Medulla oblongata (tissue), 1 donor: ENCODE results near the gene SYNE4.
"Not testable (repeated sequence)": the region's sequence is repeated elsewhere in the genome, so short reads cannot be mapped to it uniquely, and the experiment has no call there.

Source experiments
- DNase-seq: peaks from one replicate; pipeline ENCODE4 v3.0.0-alpha.2; 2015; ENCODE audit errors: extremely low spot score

Gene SYNE4, protein sequence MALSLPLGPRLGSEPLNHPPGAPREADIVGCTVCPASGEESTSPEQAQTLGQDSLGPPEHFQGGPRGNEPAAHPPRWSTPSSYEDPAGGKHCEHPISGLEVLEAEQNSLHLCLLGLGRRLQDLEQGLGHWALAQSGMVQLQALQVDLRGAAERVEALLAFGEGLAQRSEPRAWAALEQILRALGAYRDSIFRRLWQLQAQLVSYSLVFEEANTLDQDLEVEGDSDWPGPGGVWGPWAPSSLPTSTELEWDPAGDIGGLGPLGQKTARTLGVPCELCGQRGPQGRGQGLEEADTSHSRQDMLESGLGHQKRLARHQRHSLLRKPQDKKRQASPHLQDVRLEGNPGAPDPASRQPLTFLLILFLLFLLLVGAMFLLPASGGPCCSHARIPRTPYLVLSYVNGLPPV

DNA sequence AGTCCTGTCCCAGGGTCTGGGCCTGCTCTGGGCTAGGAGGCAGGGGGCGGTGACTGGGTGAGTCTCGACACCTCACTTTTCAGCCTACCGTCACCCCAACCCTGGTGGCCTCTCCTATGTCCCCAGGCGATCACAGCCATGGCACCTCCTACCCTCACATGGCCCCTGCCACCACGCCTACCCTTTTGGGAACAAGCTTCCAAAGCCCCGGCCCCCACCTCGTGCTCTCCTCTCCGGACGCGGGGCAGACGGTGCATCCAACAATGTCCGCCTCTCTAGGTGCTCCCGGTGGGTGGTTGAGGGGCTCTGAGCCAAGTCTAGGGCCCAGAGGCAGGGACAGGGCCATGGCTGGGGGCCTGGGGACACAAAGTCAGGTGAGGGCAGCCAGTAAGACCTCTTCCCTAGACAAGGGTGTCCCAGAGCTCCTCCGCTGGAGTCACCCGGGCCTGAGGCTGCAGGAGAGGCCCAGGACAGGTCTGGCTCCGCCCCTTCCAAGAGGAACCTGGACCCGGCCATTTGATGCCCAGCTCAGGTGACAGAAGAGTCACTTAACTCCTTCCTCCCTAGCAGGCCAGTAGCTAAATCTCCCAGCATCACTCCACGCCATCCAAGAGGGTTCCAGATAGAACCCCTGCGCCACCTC, at the start of gene SYNE4:
SYNE4 (minus strand) TSS at position 478 of the 643 bp plus-strand sequence; CDS start at position 346, 132 bp downstream.
- no peak for DNase-seq

DNA sequence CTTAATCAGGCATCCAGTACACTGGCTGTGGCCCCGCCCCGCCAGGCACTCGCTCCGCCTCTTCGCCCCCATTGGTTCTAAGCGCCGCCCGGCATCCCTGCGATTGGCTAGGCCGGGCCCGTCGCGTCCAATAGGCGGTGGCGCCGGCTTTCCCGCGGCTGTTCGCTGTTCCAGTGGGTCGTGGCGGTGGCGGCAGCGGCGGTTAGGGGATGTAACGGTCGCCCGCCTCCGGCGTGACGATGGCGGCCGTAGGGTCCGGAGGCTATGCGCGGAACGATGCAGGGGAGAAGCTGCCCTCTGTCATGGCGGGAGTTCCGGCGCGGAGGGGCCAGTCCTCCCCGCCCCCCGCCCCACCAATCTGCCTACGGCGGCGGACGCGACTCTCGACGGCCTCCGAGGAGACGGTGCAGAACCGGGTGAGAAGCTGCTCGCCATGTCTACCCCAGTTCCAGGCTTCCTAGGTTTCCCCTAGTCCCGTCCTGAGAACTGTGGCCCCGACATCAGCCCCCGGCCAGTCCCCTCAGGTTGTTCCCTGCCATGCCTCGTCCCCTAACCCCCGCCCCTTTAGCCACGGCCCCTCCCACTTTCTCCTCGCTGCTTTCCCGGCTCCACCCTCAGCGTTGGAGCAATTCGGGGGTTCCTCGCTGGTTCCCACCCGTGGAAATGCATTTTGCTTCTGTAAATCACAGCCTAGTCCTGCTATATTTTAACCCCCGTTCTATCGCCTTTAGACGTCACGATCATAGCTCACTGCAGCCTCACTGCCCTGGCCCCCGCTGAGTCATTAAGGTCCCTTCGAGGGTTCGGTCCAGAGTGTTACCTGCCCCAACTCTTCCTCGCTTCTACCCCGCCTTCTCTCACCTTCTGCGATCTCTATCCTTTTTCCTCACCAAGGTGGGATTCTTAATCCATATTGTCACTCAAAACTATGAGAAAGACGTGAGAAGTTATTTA, 46.4 kb upstream of the SYNE4 start, which contains the start of gene WDR62:
WDR62 (plus strand) TSS at position 165 of the 954 bp plus-strand sequence; CDS start at position 240, 75 bp downstream.
- DNase-seq: no peak

DNA sequence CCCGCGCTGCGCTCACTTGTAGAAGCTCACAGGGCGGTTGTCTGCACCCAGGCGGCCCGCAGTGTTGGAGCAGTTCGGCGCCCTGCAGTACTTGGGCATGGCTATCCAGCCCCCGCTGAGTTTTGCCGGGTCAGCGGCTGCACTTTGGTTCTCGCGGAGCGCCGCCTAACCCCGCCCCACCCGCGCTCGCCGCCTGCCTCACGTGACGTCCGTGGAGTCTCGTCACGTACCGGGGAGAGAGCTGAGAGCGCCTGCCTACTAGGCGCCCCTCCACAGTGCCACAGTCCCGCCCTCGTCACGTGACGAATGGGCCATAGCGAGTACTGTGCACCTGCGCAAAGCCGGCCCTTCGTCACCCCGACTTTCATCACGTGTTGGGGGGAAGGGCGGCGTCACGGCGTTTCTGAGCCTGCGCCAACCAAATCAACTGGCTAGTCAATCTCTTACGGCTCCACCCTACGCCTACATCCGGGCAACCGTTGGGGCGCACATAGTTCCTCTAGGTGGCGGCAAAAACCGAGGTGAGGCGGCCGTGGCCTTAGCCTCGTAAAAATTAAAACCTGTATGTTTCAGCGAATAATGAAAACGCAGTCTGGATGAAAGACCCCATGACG, 45.6 kb upstream of the SYNE4 start, which contains the start of gene THAP8:
THAP8 (minus strand) TSS at position 167 of the 614 bp plus-strand sequence; CDS start at position 99, 68 bp downstream.
- DNase-seq: peak; percentile 100

DNA sequence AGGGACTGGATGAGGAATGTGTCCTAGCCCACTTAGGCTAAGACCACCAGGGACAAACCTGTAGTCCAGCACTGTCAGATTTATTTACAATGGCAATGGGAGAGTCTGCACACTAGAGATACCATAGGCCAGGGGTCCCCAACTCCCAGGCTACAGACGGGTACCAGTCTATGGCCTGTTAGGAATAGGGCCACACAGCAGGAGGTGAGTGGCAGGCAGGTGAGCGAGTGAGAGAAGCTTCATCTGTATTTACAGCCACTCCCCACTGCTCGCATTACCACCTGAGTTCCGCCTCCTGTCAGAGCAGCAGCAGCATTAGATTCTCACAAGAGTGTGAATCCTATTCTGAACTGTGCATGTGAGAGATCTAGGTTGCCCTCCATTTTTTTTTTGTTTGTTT, 43.0 kb upstream of the SYNE4 start:
- no peak for DNase-seq

DNA sequence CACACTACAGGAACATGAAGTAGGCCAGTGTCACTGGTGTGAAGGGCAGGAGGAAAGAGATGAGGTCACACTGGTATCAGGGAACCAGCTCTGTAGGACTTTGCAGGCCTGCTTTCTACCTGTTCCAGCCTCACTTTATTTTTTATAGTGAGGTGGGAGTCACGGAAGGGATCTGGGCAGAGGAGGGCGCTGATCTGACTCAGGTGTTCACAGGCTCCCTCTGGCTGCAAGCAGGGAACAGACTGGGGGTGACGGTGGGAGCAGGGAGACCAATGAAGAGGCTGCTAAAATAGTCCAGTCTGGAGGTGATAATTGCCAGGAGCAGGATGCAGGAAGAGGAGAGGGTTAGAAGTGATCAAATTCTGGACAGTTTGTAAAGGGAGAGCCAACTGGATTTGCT, 42.6 kb upstream of the SYNE4 start:
- no peak for DNase-seq

DNA sequence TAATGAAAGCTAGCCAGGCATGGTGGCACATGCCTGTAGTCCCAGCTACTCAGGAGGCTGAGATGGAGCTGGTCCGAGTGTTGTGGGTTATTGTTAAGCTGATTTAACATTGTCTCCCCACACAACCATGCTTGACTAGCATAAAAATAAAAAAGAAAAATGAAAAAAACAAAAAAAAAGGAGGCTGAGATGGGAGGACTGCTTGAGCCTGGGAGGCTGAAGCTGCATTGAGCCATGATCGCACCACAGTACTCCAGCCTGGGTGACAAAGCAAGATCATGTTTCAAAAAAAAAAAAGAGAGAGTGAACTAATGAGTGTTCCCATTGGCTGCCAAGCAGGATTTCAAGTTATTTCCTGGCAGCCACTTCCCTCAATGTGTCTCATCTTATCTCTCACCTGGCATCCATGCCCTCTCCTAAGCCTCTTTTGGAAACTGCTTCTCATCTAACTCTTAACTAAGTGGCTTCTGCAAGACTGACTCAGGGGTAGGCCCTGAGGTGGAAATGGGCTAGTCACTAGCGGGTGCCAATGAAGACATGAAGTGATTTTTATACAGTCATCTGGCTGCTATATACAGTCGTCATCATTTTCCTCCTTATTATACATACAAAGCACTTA, 40.6 kb upstream of the SYNE4 start:
- DNase-seq: no peak

DNA sequence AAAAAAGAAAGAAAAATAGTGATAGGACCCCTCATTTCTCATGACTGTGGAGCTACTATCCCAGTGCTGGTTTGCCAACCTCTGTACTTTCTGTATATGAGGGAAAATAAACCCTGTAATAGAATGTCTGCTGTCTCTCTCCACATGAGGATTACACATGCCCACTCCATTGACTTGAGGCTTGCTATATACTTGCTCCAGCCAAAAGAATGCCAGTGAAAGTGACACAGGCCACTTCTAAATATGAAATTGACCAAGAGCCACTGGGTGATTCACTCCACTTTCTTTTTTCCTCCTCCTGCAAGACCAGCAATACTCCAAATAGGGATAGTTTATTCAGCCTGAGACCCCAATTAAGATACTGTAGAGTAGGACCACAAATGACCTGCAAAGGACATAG, 39.2 kb upstream of the SYNE4 start:
- no peak for DNase-seq

DNA sequence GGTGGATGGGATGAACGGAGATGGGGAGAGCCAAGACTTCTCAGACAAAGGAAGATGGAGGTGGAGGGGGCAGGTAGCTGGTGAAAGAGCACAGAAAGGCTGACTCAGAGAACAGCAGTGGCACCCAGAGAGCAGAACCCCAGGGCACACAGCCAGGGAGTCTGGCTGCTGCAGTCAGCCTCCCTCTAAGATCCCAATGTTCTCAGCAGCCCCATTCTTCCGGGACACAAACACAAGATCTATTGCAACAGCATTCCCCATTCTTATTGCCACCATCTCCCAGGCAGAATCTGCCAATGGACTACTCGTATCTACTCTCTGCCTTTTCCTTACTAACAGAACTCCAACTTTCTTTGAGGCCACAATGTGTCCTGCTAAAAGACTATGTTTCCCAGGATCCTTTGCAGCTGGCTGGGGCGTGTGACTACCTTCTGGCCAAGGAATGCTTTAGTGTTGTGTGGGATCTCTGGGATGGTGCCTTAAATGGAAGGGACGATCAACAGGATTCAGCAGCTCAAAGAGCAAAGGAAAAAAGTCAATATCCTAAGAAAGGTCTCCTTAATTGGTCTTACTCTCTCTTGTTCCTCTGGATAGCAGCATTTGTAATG, 37.9 kb upstream of the SYNE4 start:
- peak; percentile 57 for DNase-seq

DNA sequence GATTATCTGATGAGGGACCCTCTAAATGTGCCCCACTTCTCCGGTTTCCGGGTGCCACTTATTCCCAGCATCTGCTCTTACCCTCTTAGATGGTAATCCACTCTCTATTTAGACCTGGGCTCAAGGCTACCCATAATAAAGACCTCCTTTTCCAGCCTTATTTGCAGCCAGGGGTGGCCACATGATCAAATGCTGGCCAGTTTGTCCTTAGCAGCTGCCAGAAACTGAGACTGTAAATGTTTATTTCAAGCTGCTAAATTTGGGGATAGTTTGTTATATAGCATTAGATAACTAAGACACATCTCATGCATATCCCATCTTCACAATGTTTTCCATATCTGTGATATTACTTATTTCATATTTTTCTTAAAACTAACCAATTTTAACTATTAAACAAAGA, 35.3 kb upstream of the SYNE4 start:
- DNase-seq: peak; percentile 75

DNA sequence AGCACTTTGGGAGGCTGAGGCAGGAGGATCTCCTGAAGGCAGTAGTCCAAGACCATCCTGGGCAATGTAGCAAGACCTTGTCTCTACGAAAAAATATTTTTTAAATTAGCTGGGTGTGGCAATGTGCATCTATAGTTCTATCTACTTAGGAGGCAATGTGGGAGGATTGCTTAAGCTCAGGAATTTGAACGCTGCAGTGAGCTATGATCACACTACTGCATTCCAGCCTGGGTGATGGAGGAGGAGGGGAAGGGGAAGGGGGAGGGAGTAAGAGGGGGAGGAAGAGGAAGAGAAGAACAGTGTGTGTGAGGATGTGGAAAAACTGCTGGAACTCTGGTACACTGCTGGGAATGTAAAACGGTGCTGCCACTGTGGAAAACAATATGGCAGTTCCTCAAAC, 33.2 kb upstream of the SYNE4 start:
- DNase-seq: no peak

DNA sequence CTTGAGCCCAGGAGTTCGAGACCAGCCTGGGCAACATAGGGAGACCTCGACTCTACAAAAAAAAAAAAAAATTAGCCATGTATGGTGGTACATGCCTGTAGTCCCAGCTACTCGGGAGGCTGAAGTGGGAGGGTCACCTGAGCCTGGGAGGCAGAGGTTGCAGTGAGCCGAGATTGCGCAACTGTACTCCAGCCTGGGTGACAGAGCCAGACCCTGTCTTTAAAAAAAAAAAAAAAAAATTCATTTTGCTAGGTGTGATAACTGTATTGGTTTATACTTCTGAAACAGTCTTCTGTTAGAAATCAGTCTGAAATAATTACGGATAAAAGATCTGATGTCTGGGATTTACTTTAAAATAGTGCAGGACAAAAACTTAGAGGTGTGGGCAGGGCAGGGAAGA, 32.5 kb upstream of the SYNE4 start:
- DNase-seq: not testable (repeated sequence)

DNA sequence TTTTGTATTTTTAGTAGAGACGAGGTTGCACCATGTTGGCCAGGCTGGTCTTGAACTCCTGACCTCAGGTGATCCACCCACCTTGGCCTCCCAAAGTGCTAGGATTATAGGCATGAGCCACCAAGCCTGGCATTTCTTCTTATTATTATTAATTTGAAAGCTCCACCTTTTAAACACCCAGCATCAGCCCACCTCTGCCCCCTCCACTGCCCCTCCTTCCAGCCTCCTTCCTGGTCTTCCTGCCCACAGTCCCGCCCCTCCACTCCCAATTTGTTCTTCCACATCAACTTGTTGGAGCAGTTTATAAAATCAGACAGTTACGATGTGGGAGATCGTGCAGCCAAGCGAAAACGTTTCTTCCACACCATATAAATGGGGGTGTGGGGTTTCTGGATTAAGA, 31.9 kb upstream of the SYNE4 start:
- DNase-seq: no peak

DNA sequence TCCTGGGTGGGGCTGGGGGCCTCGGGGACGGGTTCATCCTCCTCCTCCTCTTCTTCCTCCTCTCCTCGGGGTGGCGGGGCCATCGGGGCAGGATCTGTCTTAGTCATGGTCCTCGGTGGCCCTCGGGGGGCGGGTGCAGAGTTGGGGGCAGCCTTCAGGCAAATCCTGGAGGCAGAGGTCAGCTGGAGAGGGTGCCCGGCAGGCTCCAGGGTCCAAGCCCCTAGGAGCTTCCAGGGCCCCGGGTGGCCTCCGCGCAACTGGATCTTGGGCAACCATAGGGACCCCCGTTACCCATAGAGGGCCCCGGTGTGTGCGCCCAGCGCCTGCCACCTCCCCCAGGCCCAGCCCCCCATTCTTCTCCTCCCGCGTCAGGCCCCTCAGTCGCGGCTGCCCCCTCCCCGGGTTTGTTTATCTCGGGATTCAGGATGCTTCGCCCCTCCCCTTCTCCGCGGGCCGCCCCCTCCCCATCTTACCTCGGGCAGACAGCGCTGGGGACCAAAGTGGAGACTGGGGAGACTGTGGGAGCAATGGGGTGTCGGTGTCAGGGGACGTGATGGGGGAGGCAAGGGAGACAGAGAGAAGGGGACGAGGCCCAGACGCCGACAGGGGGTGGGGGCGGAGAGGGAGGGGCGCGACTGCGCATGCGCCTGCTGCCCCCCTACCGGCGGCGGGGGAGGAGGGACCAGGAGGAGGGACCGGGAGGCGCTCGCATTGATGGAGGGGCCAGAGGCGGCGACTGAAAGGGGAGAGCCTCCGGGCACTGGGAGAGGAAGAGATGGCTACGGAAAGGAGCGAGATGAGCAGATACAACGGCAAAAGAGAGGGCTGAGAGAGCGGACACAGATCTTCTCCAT, 23.9 kb upstream of the SYNE4 start, which contains the start of gene CLIP3:
CLIP3 (minus strand) TSS at position 623 of the 854 bp plus-strand sequence; CDS start at position 107, 516 bp downstream.
- peak; percentile 83 for DNase-seq

DNA sequence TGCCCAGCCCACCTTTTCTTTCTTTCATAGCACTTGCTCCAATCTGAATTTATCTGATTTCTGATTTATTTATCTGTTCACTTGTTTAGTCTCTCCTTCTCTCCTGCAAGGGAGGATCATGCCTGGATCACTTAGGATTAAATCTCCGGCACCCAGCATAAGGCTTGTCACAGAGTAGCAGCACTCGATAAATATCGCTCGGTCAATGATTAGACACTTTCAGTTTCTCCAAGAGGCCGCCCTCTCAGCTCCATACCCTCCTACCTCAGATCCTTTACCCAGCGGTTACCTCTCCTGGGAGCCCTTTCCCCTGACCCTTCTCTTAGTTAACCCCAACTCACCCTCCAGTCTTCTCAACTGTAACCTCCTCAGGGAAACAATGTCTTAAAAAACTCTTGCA, 22.7 kb upstream of the SYNE4 start:
- DNase-seq: no peak

DNA sequence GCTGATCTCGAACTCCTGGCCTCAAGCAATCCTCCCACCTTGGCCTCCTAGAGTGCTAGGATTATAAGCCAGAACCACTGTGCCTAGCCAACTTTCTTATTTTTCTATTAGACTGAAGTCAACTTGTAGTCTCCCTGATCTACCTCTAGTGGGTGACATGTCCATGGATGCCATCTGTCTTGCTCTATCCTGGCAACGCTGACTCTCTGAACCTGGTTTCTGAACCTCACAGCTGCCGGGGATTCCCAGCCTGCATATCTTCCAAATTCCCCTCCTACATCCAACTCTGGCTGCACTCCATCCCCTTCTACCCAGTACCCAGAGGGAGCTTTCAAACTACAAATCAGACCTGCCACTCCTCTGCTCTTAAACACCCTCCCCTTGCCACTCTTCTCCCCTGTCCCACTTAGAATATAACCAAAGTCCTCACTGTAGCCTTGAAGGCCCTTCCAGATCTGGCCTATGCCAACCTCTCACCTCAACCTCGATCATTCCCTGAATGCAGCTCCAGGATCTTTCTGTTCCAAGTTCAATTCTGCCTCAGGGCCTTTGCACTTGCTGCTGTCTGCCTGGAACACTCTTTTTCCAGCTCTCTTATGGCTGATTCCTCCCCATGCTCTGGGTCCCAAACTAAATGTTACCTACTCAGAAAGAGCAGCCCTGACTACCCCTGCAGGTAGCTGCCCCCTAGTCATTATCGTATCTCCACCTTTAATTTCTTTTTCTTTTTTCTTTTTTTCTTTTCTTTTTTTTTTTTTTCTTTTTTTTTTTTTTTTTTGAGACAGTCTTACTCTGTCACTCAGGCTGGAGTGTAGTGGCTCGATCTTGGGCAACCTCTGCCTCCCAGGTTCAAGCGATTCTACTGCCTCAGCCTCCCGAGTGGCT, 21.9 kb upstream of the SYNE4 start:
- DNase-seq: no peak

DNA sequence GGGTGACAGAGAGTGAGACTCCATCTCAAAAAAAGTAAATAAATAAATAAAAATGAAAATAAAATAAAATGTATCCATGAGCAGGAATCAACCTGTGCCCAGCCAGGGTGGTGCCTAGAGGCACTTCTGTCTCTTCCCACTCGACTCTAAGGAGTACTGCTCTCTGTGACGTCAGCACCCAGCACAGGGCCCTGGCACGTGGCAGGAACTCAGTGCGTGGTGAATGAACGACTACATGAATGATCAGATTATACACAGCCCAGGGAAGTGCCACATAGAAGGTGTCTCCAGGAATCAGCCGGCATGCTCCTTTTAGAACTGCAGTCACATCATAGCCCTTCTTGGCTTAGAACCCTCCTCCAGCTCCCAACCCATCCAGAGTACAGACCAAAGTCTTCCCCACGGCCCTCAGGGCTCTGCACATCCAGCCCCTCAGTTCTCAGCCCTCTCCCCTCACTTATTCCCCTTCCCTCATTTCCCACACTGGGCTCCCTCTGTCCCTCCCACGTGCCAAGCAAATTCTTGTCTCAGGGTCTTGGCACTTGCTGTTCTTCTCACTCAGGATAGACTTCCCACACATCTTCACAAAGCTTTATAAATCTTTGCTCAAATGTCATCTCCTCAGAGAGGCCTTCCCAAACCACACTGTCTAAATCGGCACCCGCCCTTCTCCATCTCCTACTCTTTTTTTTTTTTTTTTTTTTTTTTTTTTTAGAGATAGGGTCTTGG, 19.9 kb upstream of the SYNE4 start:
- DNase-seq: no peak

DNA sequence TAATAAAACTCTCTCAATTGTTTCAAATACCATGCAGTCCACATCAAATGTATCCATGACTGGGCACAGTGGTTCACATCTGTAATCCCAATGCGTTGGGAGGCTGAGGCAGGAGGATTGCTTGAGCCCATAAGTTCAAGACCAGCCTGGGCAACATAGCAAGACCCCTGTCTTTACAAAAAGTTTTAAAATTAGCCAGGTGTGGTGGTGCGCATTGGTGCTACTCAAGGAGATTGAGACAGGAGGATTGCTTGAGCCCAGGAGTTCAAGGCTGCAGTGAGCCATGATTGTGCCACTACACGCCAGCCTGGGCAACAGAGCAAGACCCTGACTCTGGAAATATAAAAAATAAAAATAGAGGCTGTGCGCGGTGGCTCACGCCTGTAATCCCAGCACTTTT, 19.1 kb upstream of the SYNE4 start:
- no peak for DNase-seq
